HepG2 (cell line): ENCODE results near the gene TAP1. TPM values are rescaled to one million over a fixed set of nuclear protein-coding genes. Genes with fewer than 3 reads are reported as not detected.

Experiments used
- ATAC-seq: fragments of 200-7000 bp; cut with Tn5 transposase; 3 replicates; pipeline ENCODE4 v1.9.1; 2020; ENCODE audit warnings: mild to moderate bottlenecking, moderate library complexity
- BruUV-seq: library from RNA; stranded (reverse); fragments of 400-500 nt; replicated peaks from 2 replicates; lab custom pipeline; 2021; lab: Mats Ljungman, UMichigan
- CTCF ChIA-PET: fragments of 300-600 bp; formaldehyde crosslinking; extraction: SDS; loops from one replicate; lab custom pipeline; 2021; ENCODE audit warnings: low total read pairs, inconsistent platforms, low intra/inter-chr PET ratio; lab: Yijun Ruan, JAX
- POLR2A ChIA-PET: fragments of 350-600 bp; sonication (Branson Sonifier 250); formaldehyde crosslinking; loops from one replicate; lab custom pipeline; 2020; ENCODE audit warnings: antibody characterized with exemption, inconsistent platforms; lab: Yijun Ruan, JAX
- DNase-seq: peaks from one replicate; pipeline ENCODE4 v3.0.0-alpha.2; 2015; ENCODE audit warnings: low spot score
- FAIRE-seq: peaks from 3 replicates; lab custom pipeline; 2011; peaks lifted over from hg19 to GRCh38; lab: Jason Lieb, UNC
- H2AFZ ChIP-seq: one replicate; pipeline ENCODE4 v1.6.1; 2011; ENCODE audit warnings: low read length, inconsistent platforms
- H3K27ac ChIP-seq: fragments of 300-600 bp; 3 replicates; pipeline ENCODE4 v1.8.0; 2011; ENCODE audit warnings: mixed run types, mild to moderate bottlenecking, mixed read lengths, low read length, inconsistent platforms; ENCODE audit not compliant: insufficient read depth; ENCODE audit errors: extremely low read length
- H3K27me3 ChIP-seq, 2 experiments: fragments of 200-600 bp in 1 of 2; 2 replicates in 1 of 2; 3 replicates in 1 of 2; pipeline versions ENCODE4 v1.6.0 to v1.8.0; 2011; ENCODE audit warnings: low read length in 2 of 2, mild to moderate bottlenecking in 2 of 2, moderate library complexity in 2 of 2, inconsistent platforms in 1 of 2; ENCODE audit not compliant: insufficient read depth in 2 of 2, control insufficient read depth in 1 of 2
- H3K36me3 ChIP-seq, 2 experiments: fragments of 200-600 bp in 1 of 2; replicated peaks in 1 of 2; 2 replicates in 1 of 2; 3 replicates in 1 of 2; pipeline versions ENCODE4 v1.5.1 to v1.8.0; 2011; ENCODE audit warnings: low read length in 2 of 2, inconsistent platforms in 1 of 2; ENCODE audit not compliant: insufficient read depth in 2 of 2, control insufficient read depth in 1 of 2
- H3K4me1 ChIP-seq: 2 replicates; pipeline ENCODE4 v1.5.1; 2012; ENCODE audit warnings: low read length, inconsistent platforms; ENCODE audit not compliant: insufficient read depth
- H3K4me2 ChIP-seq: 2 replicates; pipeline ENCODE4 v1.6.0; 2011; ENCODE audit warnings: low read depth, low read length, inconsistent platforms
- H3K4me3 ChIP-seq, 3 experiments: fragments of 200-600 bp in 1 of 3; sonication (generic), shearing (Covaris generic) in 1 of 3; replicated peaks in 1 of 3; 2 replicates each; pipeline ENCODE4 v1.5.1; 2011 to 2016; ENCODE audit warnings: low read length in 3 of 3, inconsistent platforms in 2 of 3, low read depth in 2 of 3, mild to moderate bottlenecking in 2 of 3, control low read depth in 1 of 3, mixed read lengths in 1 of 3; ENCODE audit not compliant: insufficient read depth in 1 of 3
- H3K79me2 ChIP-seq: one replicate; pipeline ENCODE4 v1.6.1; 2011; ENCODE audit warnings: low read length, inconsistent platforms; ENCODE audit not compliant: insufficient read depth
- H3K9ac ChIP-seq: 2 replicates; pipeline ENCODE4 v1.6.0; 2011; ENCODE audit warnings: mild to moderate bottlenecking, low read depth, low read length, inconsistent platforms; ENCODE audit not compliant: insufficient read depth
- H3K9me3 ChIP-seq: 2 replicates; pipeline ENCODE4 v1.5.1; 2012; ENCODE audit warnings: mild to moderate bottlenecking, low read length
- H4K20me1 ChIP-seq: 2 replicates; pipeline ENCODE4 v1.6.0; 2011; ENCODE audit warnings: inconsistent platforms, mild to moderate bottlenecking, low read length, moderate library complexity; ENCODE audit not compliant: insufficient read depth
- ASH2L ChIP-seq: fragments of 300-600, 200-600 bp; sonication (generic); IDR thresholded peaks from 2 replicates; pipeline ENCODE4 v1.7.0; 2017; ENCODE audit warnings: low read depth, mild to moderate bottlenecking, moderate library complexity, mixed read lengths, low read length; ENCODE audit not compliant: insufficient read length
- ATM ChIP-seq: fragments of 450-650 bp; IDR thresholded peaks from 2 replicates; pipeline ENCODE4 v1.7.1; 2017; ENCODE audit warnings: mild to moderate bottlenecking, borderline replicate concordance
- CREB1 ChIP-seq, 2 experiments: fragments of 450-650 bp in 1 of 2; IDR thresholded peaks; 2 replicates each; pipeline ENCODE4 v1.6.1; 2016 to 2017; ENCODE audit warnings: control low read depth in 1 of 2, mild to moderate bottlenecking in 1 of 2, missing compliant biosample characterization in 1 of 2, missing genetic modification characterization in 1 of 2
- HNRNPL ChIP-seq: fragments of 200-400 bp; formaldehyde crosslinking; IDR thresholded peaks from 2 replicates; pipeline ENCODE4 v1.6.1; 2017; ENCODE audit warnings: mild to moderate bottlenecking, low read depth, low read length
- JUND ChIP-seq: sonication (generic); formaldehyde crosslinking; IDR thresholded peaks from 2 replicates; pipeline ENCODE4 v1.8.0; 2022; ENCODE audit warnings: mild to moderate bottlenecking, missing genetic modification reagents
- ONECUT2 ChIP-seq: sonication (generic); formaldehyde crosslinking; IDR thresholded peaks from 2 replicates; pipeline ENCODE4 v1.4.0; 2020; ENCODE audit warnings: missing genetic modification reagents
- REXO4 ChIP-seq: sonication (generic); formaldehyde crosslinking; IDR thresholded peaks from 2 replicates; pipeline ENCODE4 v1.8.0; 2022; ENCODE audit warnings: missing genetic modification reagents, mild to moderate bottlenecking, borderline replicate concordance
- RXRB ChIP-seq: IDR thresholded peaks from 2 replicates; pipeline ENCODE4 v1.6.1; 2016; ENCODE audit warnings: borderline replicate concordance, missing genetic modification reagents, missing compliant biosample characterization
- SMC3 ChIP-seq: IDR thresholded peaks from 2 replicates; pipeline ENCODE4 v1.6.1; 2011; ENCODE audit warnings: low read length, improper control_type of control experiment
- THYN1 ChIP-seq: sonication (generic); formaldehyde crosslinking; IDR thresholded peaks from 2 replicates; pipeline ENCODE4 v1.8.1; 2023; ENCODE audit warnings: low read depth, mild to moderate bottlenecking, moderate library complexity, missing genetic modification reagents, borderline replicate concordance
- ZNF138 ChIP-seq: sonication (generic); formaldehyde crosslinking; IDR thresholded peaks from 2 replicates; pipeline ENCODE4 v1.5.0; 2020; ENCODE audit warnings: mild to moderate bottlenecking, low read depth, missing genetic modification reagents
- ZNF280D ChIP-seq: sonication (generic); formaldehyde crosslinking; IDR thresholded peaks from 2 replicates; pipeline ENCODE4 v1.5.1; 2020; ENCODE audit warnings: mild to moderate bottlenecking, missing genetic modification reagents
- ZNF296 ChIP-seq: sonication (generic); formaldehyde crosslinking; conservative IDR thresholded peaks from 2 replicates; pipeline ENCODE4 v1.5.0; 2020; ENCODE audit warnings: mild to moderate bottlenecking, missing genetic modification reagents
- ZNF30 ChIP-seq: sonication (generic); formaldehyde crosslinking; IDR thresholded peaks from 2 replicates; pipeline ENCODE4 v1.5.0; 2020; ENCODE audit warnings: mild to moderate bottlenecking, missing genetic modification reagents
- ZNF543 ChIP-seq: sonication (generic); formaldehyde crosslinking; IDR thresholded peaks from 2 replicates; pipeline ENCODE4 v1.4.0; 2020; ENCODE audit warnings: mild to moderate bottlenecking, missing genetic modification reagents
- ZNF570 ChIP-seq: sonication (generic); formaldehyde crosslinking; IDR thresholded peaks from 2 replicates; pipeline ENCODE4 v1.4.0; 2020; ENCODE audit warnings: mild to moderate bottlenecking, missing genetic modification reagents, borderline replicate concordance
- ZNF839 ChIP-seq: sonication (generic); formaldehyde crosslinking; IDR thresholded peaks from 2 replicates; pipeline ENCODE4 v1.4.0; 2020; ENCODE audit warnings: missing genetic modification reagents, mild to moderate bottlenecking, borderline replicate concordance
- whole genome bisulfite sequencing: methylation state at CpG from one replicate; pipeline ENCODE4 v1.1.6; 2017; ENCODE audit warnings: low lambda C conversion rate; 5-methylcytosine and 5-hydroxymethylcytosine counted together
- in situ Hi-C: cut with HindIII; loops from 2 replicates; pipeline ENCODE4 v1.10.0; 2017; ENCODE audit warnings: low pct_unique_long_range_greater_than_20kb; ENCODE audit not compliant: extremely low pct_ligation_motif_present
- intact Hi-C: fragments of 100-400 bp; cut with micrococcal nuclease; formaldehyde crosslinking; loops from one replicate; pipeline ENCODE4 v1.10.0; 2022; ENCODE audit not compliant: unreplicated experiment
- polyA plus RNA-seq, 8 experiments: library from polyadenylated mRNA; depleted of rRNA in 3 of 8; stranded (reverse) in 7 of 8; unstranded in 1 of 8; fragments of >200 nt; fragmentation: Illumina TruSeq in 4 of 8; extraction: Trizol in 4 of 8; gene quantifications; 2 replicates each; pipeline versions ENCODE4 v1.2.1 to v1.2.3, GENCODE V29; 2011 to 2016; ENCODE audit warnings: low read depth in 4 of 8, missing spikeins in 1 of 8, mixed read lengths in 1 of 8; ENCODE audit not compliant: insufficient read depth in 1 of 8
- total RNA-seq, 5 experiments: library from RNA; depleted of rRNA; stranded (reverse); fragments of >200 nt; fragmentation: Illumina TruSeq; extraction: Trizol; gene quantifications; 2 replicates each; pipeline ENCODE4 v1.2.3, GENCODE V29; 2016; ENCODE audit warnings: low read depth in 1 of 5
- TF ChIP-seq, protein P1 (sequence below): IDR thresholded peaks from 2 replicates; pipeline ENCODE4 v1.6.1; 2016
- TF ChIP-seq, protein P2 (sequence below): sonication (generic); formaldehyde crosslinking; IDR thresholded peaks from 2 replicates; pipeline ENCODE4 v1.8.1; 2023; ENCODE audit warnings: mild to moderate bottlenecking, missing genetic modification reagents

Gene TAP1
- total and polyA plus RNA-seq, 2 of the 13 experiments (the other 11 are each of a cell fraction or from before 2014, with no cell fraction given), result 31.2 to 52.2 TPM

GRCh38 chr6:32815996-32816395, 37.5 kb downstream of the TAP1 start:
- DNase-seq (no peak), FAIRE-seq (no peak), ATAC-seq (no peak)
- Histone ChIP-seq H3K4me3 (no peak overlapping the region), H3K27ac (no peak overlapping the region), H3K9ac (no peak overlapping the region), H3K4me1 (no peaks in the 10 kb centered on the region), H3K4me2 (no peak overlapping the region), H4K20me1 (no peaks in the 10 kb centered on the region), H2AFZ (no peak overlapping the region), H3K9me3 (no peaks in the 10 kb centered on the region), H3K27me3 (peaks cover 0 to 24% of the 10 kb centered on the region in 2 experiments; a peak in 2 of 5 replicates), H3K36me3 (no peaks in the 10 kb centered on the region), H3K79me2 (no peaks in the 10 kb centered on the region)
- no TSS peak for BruUV-seq
- CTCF ChIA-PET, result no interaction called here
- POLR2A ChIA-PET, result no interaction called here
- 71% methylated on average over 2 of the region's 2 CpGs for WGBS
- in situ Hi-C loops, result no loop called here
- intact Hi-C loops, result no loop called here
- TF ChIP-seq REXO4 (CRISPR knock-in tag), result no peak
- no peak for TF ChIP-seq RXRB (CRISPR knock-in tag)
- TF ChIP-seq ZNF570 (CRISPR knock-in tag), result no peak
- TF ChIP-seq ZNF543 (CRISPR knock-in tag), result no peak
- TF ChIP-seq THYN1 (CRISPR knock-in tag), result no peak
- TF ChIP-seq, protein P1, sequence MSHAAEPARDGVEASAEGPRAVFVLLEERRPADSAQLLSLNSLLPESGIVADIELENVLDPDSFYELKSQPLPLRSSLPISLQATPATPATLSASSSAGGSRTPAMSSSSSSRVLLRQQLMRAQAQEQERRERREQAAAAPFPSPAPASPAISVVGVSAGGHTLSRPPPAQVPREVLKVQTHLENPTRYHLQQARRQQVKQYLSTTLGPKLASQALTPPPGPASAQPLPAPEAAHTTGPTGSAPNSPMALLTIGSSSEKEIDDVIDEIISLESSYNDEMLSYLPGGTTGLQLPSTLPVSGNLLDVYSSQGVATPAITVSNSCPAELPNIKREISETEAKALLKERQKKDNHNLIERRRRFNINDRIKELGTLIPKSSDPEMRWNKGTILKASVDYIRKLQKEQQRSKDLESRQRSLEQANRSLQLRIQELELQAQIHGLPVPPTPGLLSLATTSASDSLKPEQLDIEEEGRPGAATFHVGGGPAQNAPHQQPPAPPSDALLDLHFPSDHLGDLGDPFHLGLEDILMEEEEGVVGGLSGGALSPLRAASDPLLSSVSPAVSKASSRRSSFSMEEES (CRISPR knock-in tag), result no peak
- no peak for TF ChIP-seq SMC3
- no peak for TF ChIP-seq ZNF296
- TF ChIP-seq, protein P2, sequence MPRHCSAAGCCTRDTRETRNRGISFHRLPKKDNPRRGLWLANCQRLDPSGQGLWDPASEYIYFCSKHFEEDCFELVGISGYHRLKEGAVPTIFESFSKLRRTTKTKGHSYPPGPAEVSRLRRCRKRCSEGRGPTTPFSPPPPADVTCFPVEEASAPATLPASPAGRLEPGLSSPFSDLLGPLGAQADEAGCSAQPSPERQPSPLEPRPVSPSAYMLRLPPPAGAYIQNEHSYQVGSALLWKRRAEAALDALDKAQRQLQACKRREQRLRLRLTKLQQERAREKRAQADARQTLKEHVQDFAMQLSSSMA (CRISPR knock-in tag), result no peak
- TF ChIP-seq ATM, result no peak
- TF ChIP-seq JUND, result no peak
- no peak for TF ChIP-seq ZNF839 (CRISPR knock-in tag)
- no peak for TF ChIP-seq ZNF280D (CRISPR knock-in tag)
- TF ChIP-seq ONECUT2 (CRISPR knock-in tag), result no peak
- TF ChIP-seq CREB1 (IDR thresholded peaks at IDR 0.05), result no peak
- no peak for TF ChIP-seq CREB1 (CRISPR knock-in tag; IDR thresholded peaks at IDR 0.05)
- TF ChIP-seq HNRNPL, result no peak
- no peak for TF ChIP-seq ASH2L
- no peak for TF ChIP-seq ZNF30 (CRISPR knock-in tag)
- no peak for TF ChIP-seq ZNF138
